ENCODE results near the gene CELF6.

- TF ChIP-seq, protein P1, sequence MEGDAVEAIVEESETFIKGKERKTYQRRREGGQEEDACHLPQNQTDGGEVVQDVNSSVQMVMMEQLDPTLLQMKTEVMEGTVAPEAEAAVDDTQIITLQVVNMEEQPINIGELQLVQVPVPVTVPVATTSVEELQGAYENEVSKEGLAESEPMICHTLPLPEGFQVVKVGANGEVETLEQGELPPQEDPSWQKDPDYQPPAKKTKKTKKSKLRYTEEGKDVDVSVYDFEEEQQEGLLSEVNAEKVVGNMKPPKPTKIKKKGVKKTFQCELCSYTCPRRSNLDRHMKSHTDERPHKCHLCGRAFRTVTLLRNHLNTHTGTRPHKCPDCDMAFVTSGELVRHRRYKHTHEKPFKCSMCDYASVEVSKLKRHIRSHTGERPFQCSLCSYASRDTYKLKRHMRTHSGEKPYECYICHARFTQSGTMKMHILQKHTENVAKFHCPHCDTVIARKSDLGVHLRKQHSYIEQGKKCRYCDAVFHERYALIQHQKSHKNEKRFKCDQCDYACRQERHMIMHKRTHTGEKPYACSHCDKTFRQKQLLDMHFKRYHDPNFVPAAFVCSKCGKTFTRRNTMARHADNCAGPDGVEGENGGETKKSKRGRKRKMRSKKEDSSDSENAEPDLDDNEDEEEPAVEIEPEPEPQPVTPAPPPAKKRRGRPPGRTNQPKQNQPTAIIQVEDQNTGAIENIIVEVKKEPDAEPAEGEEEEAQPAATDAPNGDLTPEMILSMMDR (IDR thresholded peaks at IDR 0.05): no peak
- TF ChIP-seq POLR2A (IDR thresholded peaks at IDR 0.05) (no peak), POLR2AphosphoS5 (IDR thresholded peaks at IDR 0.05) (no peak)
These were observed 19.8 kb upstream of the CELF6 start for GRCh38 chr15:72339777-72340177.
